ENCODE measurements around the gene BSND.

The BSND gene

DNA sequence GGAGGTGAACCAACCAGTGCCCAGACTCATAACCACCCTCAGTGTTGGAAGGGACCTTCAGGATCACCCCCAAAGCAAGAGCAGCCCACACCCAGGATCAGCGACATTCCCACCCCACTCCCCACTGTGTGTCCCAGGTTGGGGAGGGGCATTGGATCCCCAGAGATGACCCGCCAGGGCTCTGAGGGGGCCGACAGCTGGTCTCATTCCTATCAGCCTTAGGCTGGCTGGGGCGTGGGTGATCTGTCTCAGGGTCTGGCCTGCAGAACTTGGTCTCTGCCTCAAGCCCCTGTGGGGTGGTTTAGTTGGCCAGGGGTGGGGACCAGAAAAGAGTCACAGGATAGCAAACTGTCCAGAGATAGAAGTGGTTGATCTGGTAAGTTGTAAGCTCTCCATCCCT is 7.8 kb upstream of the BSND start:
- in situ Hi-C loops (cut with MboI; ENCODE audit: low sequenced_read_pairs), result no loop called here

DNA sequence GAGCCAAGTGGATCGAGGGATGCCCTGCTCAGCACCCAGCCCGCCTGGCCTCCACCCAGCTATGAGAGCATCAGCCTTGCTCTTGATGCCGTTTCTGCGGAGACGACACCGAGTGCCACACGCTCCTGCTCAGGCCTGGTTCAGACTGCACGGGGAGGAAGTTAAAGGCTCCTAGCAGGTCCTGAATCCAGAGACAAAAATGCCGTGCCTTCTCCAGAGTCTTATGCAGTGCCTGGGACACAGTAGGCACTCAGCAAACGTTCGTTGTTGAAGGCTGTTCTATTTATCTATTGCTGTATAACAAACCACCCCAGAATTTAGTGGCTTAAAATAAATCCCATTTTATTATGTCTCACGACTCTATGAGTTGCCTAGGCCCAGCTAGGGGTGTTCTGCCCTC is 6.8 kb upstream of the BSND start:
- in situ Hi-C loops (cut with MboI; ENCODE audit: low sequenced_read_pairs), result no loop called here

DNA sequence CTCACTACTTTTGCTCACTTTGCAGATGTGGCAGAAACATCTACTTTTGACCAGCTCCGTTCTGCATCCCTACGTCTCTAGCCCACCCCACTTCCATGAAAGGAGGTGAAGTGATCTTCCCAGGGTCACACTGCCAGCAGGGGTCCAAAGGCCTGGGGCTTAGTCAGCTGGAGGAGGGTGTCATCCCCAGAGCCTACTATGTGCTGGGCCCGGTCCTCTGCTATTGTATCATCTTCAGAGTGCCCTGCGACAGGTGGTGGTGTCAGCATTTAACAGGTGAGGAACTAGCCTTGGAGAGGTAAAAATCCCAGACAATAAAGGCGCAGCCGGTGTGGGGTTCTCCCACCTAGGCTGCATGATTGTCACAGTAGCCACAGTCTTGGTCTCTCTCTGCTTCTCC is 5.6 kb upstream of the BSND start:
- in situ Hi-C loops (cut with MboI; ENCODE audit: low sequenced_read_pairs), result no loop called here

DNA sequence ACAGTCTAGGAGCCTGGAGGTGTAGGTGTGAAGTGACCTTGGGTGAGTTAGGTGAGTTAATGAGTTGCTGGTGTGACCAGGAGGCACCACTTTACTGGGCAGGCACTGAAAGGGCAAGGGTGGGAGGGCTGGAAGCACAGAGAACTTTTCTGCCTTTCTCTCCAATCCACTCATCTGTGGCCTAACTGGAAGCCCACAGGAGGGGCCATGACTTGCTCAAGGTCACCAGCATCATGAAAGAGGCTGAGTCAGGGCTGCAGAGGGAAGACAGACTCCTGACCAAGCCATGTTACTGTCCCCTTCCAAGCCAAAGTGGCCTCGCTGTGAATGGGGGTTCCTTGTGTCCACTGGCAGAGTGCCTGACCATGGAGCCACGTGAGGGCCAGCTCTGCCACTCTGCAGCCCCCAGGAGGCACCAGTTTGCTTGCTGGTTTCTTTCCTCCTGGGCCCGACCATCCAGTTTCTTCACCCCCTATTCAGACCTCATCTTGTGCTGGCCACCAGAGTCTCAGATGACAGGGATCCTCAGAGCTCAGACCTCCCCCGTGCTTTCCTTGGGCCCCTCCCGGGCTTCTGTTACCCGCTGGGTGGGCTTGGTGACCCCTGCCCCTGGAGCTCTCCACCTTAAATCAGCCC is 4.3 kb upstream of the BSND start:
- in situ Hi-C loops (cut with MboI; ENCODE audit: low sequenced_read_pairs), result no loop called here

DNA sequence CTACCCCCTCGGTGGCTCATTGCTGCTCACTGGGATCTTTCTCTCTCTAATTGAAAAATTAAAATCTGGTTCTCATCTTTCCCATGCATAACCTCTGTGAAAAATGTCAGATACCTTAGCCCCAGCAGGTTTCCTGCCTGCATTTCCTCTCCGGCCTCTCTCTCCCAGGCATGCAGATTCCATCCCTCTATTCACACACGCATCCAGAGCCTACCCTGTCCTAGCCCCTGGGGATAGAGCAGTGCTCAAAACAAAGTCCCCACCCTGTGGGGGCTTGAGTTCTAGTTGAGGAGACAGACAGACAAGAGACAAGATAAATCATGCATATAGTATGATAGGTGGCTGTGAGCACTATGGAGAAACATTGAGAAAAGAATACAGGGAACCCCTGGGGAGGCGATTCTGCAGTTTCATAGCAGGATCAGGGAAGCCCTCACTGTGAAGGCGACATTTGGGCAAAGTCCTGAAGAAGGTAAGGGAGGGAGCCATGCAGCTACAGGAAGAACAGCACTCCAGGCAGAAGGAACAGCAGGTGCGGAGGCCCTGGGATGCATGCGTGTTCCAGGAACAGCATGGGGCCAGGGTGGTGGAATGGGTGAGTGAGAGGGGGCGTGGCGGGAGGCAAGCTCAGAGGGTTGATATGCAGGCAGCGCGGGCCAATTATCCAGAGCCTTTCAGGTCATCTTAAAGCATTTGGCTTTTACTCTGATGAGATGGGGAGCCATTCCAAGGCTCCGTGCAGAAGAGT is 3.5 kb upstream of the BSND start:
- in situ Hi-C loops (cut with MboI; ENCODE audit: low sequenced_read_pairs), result loop anchor here (5.0 kb wide), 1 partner anchor 43 kb away; no protein-coding TSS in a partner anchor

DNA sequence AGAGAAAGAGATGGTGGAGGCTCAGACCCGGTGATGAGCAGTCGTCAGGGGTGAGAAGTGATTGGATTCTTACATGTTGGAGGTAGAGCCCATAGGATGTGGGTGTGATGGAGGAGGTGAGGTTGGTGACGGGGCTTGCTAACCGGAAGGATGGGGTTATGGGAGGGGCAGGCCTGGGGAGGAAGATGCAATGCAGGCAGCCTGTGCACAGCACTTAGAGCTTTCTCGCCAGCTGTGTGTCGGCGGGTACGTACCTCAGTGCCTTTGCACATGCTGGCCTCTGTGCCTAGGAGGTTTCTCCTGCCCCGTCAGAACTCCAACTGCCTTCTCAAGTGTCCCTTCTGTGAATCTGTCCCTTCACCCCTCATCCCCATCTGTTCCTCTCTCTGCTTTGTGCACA is 2.9 kb upstream of the BSND start:
- in situ Hi-C loops (cut with MboI; ENCODE audit: low sequenced_read_pairs), result loop anchor here (5.0 kb wide), 1 partner anchor 44 kb away; no protein-coding TSS in a partner anchor

DNA sequence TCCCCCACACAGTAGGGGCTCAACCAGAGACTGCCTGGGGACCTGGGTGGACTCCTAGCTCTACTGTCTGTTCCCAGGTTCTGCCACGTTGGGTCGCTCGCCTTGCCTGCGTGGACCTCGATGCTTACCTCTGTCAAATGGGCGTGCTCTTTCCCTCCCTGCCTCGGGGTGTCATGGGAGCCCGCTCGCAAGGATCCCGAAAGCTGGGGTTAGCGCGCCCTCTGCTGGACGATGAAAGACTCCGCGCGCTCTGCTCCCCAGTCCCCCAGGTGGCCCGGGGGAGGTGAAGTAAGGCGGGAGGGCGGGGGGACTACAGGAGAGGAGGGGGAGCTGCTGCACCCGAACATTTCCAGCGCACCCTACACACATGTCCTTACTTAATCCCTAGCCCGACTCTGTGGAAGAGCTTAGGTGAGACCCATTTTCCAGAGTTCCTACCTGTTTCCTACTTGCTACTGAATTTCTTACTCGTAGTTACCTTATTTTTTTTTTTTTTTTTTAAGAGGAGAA is 2.3 kb upstream of the BSND start:
- in situ Hi-C loops (cut with MboI; ENCODE audit: low sequenced_read_pairs), result loop anchor here (5.0 kb wide), 1 partner anchor 44 kb away; no protein-coding TSS in a partner anchor

DNA sequence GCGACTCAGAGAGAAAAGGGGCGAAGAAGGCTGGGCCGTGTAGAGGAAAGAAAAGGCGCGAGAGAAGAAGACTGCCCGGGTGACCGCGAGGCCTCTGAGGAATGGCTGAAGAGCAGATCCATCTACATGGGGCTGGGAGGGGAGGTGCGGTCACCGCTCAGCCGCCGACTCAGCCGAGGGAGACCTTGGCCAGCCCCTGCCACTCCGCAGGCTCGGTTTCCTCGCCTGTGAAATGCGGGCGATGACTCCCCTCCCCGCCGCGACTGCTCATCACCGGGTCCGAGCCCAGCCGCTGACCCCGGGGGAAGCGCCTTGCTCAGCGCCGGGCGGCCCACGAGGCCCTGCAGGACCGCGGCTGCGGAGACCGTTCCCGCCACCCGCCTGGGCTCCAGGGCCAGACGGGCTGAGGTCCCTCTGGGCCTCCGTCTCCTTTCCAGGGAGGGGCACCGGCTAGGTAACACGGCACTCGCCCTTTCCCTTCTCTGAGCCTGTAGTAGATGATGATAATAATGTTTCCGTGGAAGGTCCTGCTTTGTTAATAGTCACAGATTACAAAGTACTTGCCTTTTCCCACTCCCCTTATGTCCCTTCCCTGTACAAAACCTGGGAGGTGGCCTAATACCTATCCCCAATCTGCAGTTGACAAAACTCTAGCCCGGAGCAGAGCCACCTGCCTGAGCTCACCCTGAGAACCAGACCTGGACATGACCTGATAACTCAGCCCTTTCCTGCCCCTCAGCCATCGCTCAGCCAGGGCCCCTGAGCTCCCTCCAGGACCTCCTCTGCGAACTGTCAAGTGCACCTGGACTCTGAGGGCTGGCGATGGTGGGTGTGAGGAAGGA is 1.6 kb upstream of the BSND start:
- in situ Hi-C loops (cut with MboI; ENCODE audit: low sequenced_read_pairs), result loop anchor here (5.0 kb wide), 1 partner anchor 45 kb away; no protein-coding TSS in a partner anchor

DNA sequence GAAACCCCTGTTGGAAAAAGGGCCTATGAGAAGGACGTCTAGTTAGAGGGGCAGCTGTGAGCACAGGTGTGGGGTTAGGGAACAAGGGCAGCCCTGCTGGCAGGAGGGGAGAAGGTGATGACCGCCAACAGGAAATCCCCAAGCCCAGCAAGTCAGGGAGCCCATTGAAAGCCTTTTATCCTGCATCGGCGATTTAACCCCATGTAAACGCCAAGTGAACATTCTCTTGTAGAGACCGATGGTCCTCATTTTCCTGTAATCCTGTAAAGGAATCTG is 1.1 kb upstream of the BSND start:
- in situ Hi-C loops (cut with MboI; ENCODE audit: low sequenced_read_pairs), result loop anchor here (5.0 kb wide), 1 partner anchor 45 kb away; no protein-coding TSS in a partner anchor

DNA sequence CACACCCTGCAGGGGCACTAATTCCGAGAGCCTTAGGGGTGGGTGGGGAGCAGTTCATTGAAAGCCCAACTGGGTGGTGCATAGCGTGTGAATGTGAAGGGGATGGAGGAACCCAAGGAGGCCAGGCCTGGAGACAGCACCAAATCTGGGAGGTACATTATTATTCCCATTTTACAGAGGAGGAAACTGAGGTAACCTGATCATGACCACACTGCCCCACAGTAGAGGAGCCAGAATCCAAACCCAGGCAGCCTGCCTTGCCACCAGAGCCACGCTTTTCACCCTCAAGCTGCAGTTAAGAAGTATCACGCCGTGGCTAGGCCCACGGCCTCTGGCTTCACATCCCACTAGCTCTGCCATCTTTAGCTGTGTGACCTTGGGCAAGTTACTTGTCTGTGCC is 633 bp upstream of the BSND start:
- in situ Hi-C loops (cut with MboI; ENCODE audit: low sequenced_read_pairs), result loop anchor here (5.0 kb wide), 1 partner anchor 46 kb away; no protein-coding TSS in a partner anchor

DNA sequence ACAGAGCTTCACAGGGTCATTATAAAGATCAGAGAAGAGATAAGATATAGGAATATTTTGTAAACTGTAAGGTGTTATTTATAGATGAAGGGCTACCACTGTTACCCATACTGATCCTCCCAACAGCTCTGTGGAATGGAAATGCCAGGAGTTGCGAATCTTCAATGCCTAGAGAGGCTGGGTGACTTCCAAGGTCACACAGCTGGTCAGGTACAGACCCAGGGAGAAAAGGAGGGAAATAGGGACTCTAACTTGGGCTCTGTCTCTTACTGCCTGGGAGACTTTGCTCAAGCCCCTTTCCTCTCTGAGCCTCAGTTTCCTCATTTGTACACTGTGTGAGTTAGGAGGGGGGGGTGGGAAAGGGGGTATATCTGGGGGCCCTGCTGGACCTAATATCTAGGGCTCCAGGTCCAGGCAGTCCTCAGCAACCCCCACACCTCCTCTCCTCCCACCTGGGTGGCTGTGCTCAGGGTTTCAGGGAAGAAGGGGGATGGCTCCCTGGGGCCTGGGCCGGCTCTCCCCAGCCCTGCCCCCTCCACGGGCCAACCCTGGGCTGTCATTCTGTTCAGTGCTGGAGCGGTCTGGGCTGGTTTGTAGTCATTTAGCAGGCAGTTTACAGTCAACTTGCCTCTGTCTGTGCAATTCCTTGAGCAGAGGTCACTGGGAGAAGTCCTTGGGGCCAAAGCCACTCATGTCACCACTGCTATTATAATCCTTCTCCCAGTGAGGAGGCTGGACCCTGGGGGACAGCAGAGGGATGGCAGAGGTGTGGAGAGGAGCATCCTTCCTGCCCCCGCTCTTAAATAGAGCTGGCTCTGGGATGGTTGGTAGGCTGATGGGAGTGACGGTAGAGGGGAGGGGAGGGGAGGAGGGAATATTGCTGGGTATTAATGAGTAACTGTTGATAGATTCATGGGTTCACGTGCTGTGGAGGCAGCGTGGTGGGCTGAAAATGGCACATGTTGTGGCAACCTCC is 1.7 kb downstream of the BSND start:
- in situ Hi-C loops (cut with MboI; ENCODE audit: low sequenced_read_pairs), result no loop called here

DNA sequence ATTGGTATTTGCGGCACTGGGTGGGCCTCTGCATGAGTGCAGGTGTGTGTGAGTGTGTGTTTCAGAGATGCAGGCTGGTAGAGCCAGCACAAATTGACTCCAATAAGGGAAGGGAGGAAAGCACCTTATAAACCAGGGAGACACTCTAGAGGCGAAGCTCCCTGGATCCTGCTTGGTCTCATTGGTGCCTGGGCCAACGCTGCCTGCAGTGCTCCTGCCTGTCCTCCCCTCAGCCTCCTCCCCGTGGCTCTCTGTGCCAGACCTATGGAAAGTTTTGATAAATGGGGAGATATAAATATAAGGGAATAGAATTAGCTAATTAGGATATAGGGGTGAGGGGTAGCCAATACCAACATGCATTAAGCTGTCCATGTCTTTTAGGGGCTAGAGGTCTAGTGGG is 2.6 kb downstream of the BSND start:
- in situ Hi-C loops (cut with MboI; ENCODE audit: low sequenced_read_pairs), result no loop called here

DNA sequence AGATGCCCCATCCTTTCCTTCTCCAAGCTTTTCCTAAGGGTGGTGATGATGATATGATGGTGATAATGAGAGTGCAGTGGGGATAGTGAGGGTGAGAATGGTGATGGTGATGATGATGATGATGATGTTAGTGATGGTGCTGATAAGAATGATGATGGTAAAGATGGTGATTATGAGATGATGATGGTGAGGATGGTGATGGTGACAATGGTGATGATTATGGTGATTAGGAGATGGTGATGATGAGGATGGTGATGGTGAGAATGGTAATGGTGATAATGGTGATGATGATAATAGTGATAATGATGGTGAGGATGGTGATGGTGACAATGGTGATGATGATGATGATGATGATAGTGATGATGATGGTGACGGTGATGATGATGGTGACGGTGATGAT is 4.0 kb downstream of the BSND start:
- in situ Hi-C loops (cut with MboI; ENCODE audit: low sequenced_read_pairs), result no loop called here

DNA sequence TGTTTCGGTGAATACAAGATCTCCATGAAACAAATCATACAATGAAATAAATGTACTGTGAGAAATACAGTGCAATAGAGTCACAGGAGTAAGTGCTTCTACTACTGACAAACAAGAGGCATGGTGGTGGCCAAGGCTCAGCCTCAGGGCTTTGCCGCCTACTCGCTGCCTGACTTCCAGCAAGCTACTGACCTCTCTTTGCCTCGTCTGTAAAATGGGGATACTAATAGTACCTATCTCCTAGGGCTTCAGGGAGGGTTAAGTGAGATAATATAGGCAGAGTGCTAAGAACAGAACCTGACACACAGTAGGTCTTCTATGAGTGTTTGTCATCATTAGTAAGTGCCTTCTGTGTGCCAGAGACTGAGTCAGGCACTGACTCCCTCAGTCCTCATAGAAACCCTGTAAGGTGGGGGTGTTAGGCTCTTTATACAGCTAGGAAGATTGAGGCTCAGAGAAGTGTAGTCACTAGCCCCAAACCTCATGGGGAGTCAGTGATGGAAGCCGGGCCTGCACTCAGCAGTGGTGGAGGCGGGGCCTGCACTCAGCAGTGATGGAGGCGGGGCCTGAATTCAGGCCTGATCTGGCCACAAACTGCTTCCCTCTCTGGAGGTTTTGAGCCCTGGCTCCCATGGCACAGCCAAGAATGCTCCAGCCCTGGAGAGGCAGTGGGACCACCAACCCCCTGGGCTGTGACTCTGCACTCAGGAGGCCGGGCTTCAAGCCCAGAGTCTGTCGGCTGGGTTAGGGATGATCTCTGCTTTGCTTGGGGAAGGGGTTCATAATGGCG is 6.8 kb downstream of the BSND start:
- in situ Hi-C loops (cut with MboI; ENCODE audit: low sequenced_read_pairs), result no loop called here

DNA sequence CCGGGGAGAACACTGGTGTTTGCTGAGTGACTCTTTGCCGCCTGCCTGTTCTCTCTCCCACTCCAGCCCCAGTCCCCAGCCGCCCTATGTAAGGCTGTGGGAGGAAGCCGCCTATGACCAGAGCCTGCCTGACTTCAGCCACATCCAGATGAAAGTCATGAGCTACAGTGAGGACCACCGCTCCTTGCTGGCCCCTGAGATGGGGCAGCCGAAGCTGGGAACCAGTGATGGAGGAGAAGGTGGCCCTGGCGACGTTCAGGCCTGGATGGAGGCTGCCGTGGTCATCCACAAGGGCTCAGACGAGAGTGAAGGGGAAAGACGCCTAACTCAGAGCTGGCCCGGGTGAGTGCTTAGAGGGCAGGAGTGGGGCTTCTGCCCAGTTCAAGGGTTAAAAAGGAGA is 8.2 kb downstream of the BSND start:
- in situ Hi-C loops (cut with MboI; ENCODE audit: low sequenced_read_pairs), result no loop called here

DNA sequence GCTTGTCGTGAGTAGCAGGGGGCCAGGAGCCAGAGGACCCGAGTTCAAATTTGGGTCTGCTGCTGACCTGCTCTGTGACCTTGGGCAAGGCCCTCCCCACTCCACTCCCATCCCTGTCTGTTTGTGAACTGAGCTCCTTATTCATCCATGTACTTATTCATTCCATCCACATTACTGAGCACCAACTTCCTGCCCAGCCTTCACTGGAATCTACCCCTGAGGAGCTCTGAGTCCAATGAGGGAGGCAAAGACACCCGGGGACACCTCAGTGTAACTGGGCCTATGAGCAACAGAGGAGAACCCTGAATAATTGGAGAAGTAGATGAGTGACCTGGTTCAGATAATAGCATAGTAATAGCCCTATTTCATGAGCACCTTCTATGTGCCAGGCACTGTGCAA is 8.9 kb downstream of the BSND start:
- in situ Hi-C loops (cut with MboI; ENCODE audit: low sequenced_read_pairs), result no loop called here

DNA sequence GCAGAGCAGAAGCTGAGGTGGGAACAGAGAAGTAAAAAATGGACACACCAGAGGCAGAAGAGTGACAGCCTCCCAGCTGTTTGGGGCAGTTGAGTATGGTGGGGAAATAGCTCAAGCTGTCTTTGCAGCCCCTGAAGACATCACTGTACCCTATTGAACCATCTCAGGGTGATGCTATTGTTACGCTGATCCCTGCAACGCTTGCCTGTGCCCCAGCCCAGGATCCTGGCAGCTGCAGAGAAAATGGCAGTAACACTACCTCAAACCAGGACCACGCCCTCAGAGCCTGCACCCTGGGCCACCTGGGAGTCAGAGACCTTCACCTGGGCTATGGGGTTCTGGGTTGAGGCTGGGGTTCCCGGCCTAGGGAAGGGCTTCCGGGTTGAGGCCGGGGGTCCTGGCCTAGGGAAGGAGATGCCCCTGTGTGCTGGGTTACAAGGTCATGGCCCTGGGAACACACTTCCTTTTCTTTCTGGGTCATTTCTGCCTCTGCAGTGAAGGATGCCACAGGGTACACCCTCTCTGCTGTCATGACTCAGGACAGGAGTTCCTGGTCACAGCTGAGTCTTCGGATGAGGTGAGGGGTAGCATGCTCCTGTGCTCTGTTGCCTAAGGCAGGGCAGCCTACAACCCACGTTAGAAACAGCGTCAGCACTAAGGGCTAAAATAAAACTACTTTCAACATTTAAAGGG is 11.6 kb downstream of the BSND start:
- in situ Hi-C loops (cut with MboI; ENCODE audit: low sequenced_read_pairs), result no loop called here

DNA sequence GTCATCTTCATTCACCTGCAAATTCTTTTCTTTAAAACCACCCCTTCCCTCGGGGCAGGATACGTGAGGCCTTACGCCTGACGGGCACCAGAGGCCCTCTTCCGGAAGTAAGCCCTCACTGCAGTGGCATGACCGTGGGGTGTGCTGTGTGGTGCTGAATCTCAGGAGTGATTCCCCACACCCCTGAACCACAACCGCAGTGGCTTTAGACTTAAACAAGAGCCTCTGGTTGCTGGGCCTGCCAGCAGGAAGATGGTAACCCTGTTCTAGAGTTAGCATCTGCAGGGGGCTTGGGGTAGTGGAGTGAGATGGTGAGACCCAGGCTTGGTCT is 12.1 kb downstream of the BSND start:
- in situ Hi-C loops (cut with MboI; ENCODE audit: low sequenced_read_pairs), result no loop called here

DNA sequence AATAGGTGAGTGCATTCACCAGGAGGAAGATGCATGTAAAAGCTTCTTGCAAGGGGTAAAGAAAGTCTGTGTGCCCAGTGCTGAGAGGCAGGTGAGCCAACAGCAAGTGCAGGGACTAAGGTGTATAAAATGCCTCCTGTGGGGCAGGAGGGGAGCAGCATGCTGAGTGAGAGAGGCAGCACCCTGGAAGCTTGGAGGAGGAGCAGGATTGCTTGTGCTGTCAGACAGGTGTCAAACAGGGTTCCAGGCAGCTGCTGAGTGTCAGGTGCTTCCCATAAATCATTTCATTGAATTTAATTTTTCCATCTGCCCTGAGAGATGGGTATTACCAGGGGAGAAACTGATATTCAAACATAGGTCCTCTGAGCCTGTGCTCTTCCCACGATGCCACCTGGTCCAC is 13.9 kb downstream of the BSND start:
- in situ Hi-C loops (cut with MboI; ENCODE audit: low sequenced_read_pairs), result no loop called here
